Left ventricle myocardium inferior (tissue), 1 donor: ENCODE data around the gene PRAMEF1. TPM values are rescaled to one million over a fixed set of nuclear protein-coding genes. Genes with fewer than 3 reads are reported as not detected.

Experiments
- DNase-seq: peaks from one replicate; pipeline ENCODE4 v3.0.0-alpha.2; 2020
- H3K27ac ChIP-seq: fragments of 200-600 bp; replicated peaks from 2 replicates; pipeline ENCODE4 v1.8.0; 2021
- H3K27me3 ChIP-seq: fragments of 200-600 bp; 2 replicates; pipeline ENCODE4 v1.8.0; 2021; ENCODE audit warnings: low read depth
- H3K36me3 ChIP-seq: fragments of 200-600 bp; 2 replicates; pipeline ENCODE4 v1.8.0; 2021
- H3K4me1 ChIP-seq: fragments of 200-600 bp; 2 replicates; pipeline ENCODE4 v1.8.0; 2021
- H3K4me3 ChIP-seq: fragments of 200-600 bp; 2 replicates; pipeline ENCODE4 v1.8.0; 2021; ENCODE audit warnings: mild to moderate bottlenecking, moderate library complexity
- H3K9me3 ChIP-seq: fragments of 200-600 bp; replicated peaks from 2 replicates; pipeline ENCODE4 v1.8.0; 2021
- CTCF ChIP-seq: fragments of 200-600 bp; IDR thresholded peaks from 2 replicates; pipeline ENCODE4 v1.8.0; 2021; ENCODE audit warnings: antibody characterized with exemption, mild to moderate bottlenecking, borderline replicate concordance
- intact Hi-C: fragments of 100-400 bp; cut with micrococcal nuclease; formaldehyde crosslinking; loops from one replicate; pipeline ENCODE4 v1.11.0; 2022
- total RNA-seq: library from RNA; stranded (reverse); fragmentation: NEBNext Ultra II Directional; extraction: Animal tissue kit (Norgen Biotek cat#: 25700); gene quantifications from one replicate; pipeline ENCODE4 v1.2.1, GENCODE V29; 2021
- donor health status: DM: no; HTN: yes; CAD: no; lungs with severe emphysema.

The PRAMEF1 gene
- total RNA-seq, 1 donor from 2014 or later = not detected

GRCh38 chr1:12754738-12755137, 36.5 kb upstream of the PRAMEF1 start:
- no peak overlapping the region for H3K4me3 ChIP-seq
- no peak overlapping the region for H3K27ac ChIP-seq
- intact Hi-C loops = no loop called here
- peaks cover 8% of the 10 kb centered on the region for H3K9me3 ChIP-seq
- no peaks in the 10 kb centered on the region for H3K36me3 ChIP-seq
- peaks cover 59% of the 10 kb centered on the region for H3K27me3 ChIP-seq
- no peak for DNase-seq
- TF ChIP-seq CTCF = no peak
- no peaks in the 10 kb centered on the region for H3K4me1 ChIP-seq

GRCh38 chr1:12756273-12756672, 34.9 kb upstream of the PRAMEF1 start:
- intact Hi-C loops = no loop called here
- no peaks in the 10 kb centered on the region for H3K4me1 ChIP-seq
- no peak overlapping the region for H3K27ac ChIP-seq
- peaks cover 71% of the 10 kb centered on the region for H3K27me3 ChIP-seq
- no peak for DNase-seq
- H3K9me3 ChIP-seq = no peaks in the 10 kb centered on the region
- H3K4me3 ChIP-seq = no peak overlapping the region
- H3K36me3 ChIP-seq = no peaks in the 10 kb centered on the region
- TF ChIP-seq CTCF = no peak

DNA sequence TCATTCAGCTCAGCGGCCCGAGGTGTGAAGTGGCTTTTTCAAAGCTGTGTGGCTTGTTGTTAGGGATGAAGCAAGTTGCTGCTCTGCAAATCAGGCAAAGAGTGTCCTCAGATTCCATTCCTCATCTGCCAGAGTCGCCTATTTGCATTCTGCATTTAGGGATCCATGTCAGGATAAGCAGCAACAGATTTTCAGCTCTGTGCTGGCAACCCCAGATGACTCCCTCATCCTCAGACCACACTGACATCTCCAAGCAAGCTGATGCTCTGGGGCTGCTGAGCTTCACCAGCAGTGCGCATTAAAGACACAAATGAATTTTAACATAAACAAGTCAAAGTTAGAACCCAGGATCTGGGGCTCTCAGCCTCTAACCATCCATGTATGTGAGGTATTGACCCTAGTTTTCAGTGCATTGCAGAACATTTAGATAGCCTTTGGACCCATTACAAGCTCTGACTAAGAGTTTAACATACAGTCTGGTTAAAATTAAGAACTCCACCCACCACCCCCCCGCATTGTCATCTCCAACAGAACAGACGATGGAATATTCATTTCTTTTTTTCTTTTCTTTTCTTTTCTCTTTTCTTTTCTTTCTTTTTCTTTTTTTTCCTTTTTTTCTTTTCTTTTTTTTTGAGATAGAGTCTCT, 34.3 kb upstream of the PRAMEF1 start:
- Histone ChIP-seq H3K27me3 (peaks cover 75% of the 10 kb centered on the region), H3K4me3 (no peak overlapping the region), H3K27ac (no peak overlapping the region), H3K4me1 (no peaks in the 10 kb centered on the region), H3K36me3 (no peaks in the 10 kb centered on the region), H3K9me3 (no peaks in the 10 kb centered on the region)
- no peak for TF ChIP-seq CTCF
- DNase-seq = no peak
- intact Hi-C loops = no loop called here

GRCh38 chr1:12757836-12758235, 33.4 kb upstream of the PRAMEF1 start:
- intact Hi-C loops = no loop called here
- peaks cover 72% of the 10 kb centered on the region for H3K27me3 ChIP-seq
- no peaks in the 10 kb centered on the region for H3K36me3 ChIP-seq
- H3K27ac ChIP-seq = no peak overlapping the region
- H3K9me3 ChIP-seq = no peaks in the 10 kb centered on the region
- no peak for TF ChIP-seq CTCF
- no peaks in the 10 kb centered on the region for H3K4me1 ChIP-seq
- no peak for DNase-seq
- no peak overlapping the region for H3K4me3 ChIP-seq

DNA sequence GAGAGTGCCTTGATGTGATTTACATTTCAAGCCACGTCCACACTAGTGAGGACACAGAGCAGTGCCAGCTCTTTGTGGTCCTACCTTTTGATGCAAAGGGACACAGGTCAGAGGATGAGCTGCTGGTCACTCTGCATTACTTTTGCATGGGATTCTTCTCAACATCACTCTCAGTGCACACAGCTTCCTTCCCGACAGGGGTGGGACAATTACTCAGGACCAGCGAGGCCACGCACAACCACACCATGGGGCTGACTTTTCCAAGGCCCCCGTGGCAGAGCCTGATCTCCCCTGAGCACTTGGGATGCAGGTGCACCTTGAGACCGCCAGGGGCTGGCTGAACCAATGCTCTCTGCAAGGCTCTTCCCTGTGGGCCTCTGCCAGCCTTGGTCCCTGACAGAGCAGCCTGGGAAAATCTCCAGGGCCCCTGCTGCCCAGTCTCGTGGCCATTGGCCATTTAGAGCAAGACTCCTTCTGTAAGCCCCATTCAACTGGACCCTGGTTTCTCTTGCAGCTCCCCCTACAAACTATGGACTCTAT, 30.9 kb upstream of the PRAMEF1 start:
- no peak for DNase-seq
- Histone ChIP-seq H3K9me3 (no peaks in the 10 kb centered on the region), H3K27ac (no peak overlapping the region), H3K4me3 (no peak overlapping the region), H3K36me3 (no peaks in the 10 kb centered on the region), H3K27me3 (peaks cover 65% of the 10 kb centered on the region), H3K4me1 (no peaks in the 10 kb centered on the region)
- intact Hi-C loops = no loop called here
- no peak for TF ChIP-seq CTCF
